Stimulated activated CD8-positive, alpha-beta memory T cell treated with anti-CD3 and anti-CD28 coated beads, Interleukin-4, amount 100 ng/mL, for 4 hours (primary cell): ENCODE measurements around the gene PCBP3.
"Not testable (repeated sequence)": the region's sequence is repeated elsewhere in the genome, so short reads cannot be mapped to it uniquely, and the experiment has no call there.

Source experiments
- DNase-seq, 2 donors: peaks; one replicate each; pipeline ENCODE4 v3.0.0-alpha.2; 2020; ENCODE audit warnings: low read depth in 2 of 2, low spot score in 1 of 2

Gene PCBP3

DNA sequence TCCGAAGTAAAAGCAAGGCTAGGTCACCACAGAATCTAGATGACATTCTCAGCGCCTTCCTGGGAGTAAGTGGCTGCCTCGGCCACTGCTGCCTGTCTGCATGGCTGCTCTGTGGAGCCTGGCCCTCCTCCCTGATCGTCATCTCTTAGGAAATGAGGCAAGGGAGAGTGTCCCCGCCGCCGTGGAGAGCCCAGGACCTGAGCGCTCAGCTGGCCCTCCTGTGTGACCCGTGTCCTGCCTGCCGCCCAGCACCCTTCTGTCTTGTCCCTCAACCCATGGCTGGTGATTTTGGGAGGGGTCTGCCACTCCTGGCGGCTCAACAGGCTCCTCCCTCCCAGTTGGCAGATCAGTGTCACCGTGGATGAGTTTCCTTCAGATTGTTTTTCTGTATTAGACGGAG lies 181.7 kb downstream of the PCBP3 start:
- no peak for DNase-seq

DNA sequence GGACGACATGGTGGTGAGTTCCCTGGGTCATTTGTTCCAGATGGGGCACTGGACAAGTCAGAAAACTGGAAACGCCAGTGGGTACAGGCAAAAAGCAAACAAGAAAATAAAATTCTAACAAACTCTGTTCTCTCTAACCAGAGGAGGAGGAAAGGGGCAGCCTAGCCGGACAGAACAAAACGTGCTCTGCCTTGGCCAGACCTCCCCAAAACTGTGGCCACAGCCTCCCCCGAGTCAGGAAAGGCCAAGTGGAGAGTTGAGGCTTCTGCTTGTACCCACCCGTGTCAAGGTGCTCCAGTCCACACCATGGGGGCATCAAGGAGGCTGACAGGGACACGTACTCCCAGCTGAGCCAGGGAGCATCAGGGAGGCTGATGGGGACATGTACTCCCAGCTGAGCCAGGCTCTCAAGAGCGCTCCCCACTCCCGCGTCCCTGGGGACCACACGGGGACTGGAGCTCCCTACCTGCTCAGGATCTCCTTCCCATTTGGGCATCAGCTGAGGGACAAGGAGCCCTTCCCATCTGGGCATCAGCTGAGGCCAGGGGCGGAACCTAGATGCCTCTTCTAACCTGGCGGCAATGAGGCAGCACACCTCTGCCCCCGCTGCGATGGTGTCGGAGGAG lies 183.3 kb downstream of the PCBP3 start:
- DNase-seq = no peak

DNA sequence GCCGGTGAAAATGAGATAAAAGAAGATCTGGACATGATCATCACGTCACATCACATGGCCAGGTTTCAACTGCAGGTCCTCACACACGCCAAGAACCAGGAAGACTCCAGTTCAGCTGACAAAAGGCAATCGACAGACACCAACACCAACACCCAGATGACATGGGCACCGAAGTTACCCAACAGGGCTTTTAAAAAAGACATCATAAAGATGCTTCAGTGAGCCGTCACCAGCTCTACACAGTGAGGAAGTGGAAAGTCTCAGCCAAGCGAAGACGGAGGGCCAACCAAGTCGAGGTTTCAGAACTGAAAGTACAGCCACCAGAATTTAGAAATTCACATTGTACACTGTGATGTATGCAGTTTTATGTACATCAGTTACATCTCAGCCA lies 183.8 kb downstream of the PCBP3 start:
- no peak for DNase-seq

DNA sequence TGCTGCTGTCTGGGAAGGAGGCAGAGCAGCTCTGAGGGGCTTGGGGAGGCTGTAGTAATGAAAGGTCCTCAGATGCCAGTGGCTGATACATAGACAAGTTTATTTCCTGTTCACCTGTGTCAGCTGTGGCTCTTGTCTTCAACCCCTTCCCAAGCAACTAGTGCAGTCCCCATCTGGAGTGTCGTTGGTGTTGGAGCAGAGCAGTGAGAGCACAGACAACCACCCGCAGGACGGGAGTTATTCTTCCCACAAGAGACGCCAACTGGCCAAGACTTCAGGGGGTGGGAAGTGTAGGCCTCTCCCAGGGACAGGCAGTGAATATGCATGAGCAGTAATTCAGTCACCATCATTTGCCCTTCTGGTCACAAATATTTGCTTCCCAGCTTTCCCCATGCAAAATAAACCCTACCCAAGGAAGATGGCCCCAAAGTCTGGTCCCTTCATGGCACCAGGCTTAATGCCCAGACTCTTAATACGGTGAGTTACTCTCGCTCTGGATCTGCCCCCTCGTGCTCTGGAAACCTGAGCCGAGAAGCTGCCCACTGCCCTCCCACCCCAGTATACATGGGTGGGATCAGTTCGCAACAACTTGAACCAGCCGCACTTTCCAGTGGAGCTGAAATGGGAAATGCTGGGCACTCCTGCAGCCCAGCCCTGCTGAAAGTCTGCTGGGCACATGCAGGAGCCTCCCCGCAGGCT lies 184.5 kb downstream of the PCBP3 start:
- no peak for DNase-seq

DNA sequence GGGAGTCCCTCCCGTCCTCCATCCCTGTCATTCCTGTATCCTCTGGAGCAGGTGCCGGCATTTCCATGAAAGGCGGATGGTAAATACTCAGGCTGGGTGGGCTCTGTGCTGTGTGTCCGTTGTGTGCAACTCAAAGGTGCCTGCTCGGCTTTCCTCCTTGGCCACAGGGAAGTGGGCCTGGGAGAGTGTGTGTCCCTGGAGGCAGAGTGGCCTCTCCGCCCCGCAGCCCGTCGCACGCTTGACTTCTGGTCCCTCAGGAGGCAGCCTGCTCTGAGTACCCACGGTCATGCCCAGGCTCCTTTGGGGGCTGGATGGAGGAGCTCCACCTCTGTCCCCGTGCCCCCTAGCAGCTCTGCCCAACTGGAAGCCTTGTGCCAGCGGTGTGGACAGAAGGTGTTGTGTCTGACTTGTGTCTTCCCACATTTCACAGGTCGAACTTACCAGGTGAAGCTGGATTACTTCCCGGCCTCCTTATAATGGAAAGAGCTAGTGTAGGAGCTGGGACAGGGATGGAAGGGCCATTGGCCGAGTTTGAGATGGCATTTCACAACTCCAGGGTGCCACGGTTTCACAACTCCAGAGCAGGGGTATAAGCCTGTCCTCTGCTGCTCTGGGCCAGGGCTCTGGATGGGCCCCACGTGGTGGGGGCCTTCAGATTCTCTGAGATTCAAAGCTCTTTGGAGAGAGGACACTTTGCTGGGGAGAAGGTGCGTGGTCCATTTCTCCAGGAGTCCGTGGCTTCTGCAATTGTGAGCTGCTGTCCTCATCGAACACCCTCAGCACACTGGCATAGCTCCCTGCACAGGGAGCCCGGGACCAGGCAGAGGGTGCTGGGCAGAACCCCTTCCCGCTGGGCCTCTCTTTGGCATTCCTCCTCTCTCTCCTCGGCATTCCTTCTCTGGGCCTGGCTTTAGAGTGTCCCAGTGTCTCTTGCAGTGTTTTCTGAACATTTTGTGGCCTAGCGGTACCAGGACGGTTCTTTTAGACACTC lies 185.3 kb downstream of the PCBP3 start:
- DNase-seq = no peak

DNA sequence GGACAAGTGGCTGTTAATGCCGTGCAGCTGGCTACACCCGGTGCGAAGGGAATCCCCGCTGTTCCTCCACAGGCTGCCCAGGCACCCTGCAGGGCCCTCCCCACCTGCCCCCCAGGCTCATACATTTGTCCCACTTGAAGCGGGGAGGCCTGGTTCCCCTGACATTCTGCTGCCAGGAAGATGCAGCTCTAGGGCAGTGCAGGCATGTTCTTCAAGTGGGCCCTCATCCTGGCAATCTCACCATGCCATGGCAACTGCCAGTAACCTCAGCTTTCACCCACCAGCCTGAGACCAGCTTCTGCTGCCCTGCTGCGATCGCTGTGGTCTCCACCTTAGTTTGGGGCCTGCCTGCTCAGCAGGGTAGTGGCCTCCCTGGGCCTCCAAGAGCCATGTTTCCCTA lies 186.1 kb downstream of the PCBP3 start:
- DNase-seq = no peak

DNA sequence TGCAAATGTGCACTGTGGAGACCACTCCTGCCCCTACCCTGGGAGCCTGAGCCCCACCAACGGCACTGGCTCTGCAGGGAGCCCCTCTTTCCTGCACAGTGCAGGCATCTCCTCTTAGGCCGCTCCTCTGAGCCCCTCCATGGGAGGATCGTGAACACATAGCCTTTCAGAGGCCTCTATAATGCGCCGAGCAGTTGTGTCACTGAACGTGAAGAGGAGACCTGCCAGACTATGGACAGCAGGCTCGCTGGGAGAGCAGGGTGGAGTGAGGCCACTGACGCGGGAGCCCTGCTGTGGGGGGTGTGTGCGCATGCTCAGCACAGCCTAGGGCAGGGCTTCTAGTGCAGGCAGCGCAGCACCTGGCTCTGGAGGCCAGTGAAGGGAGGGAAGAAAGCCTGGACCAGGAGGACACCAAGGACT lies 186.7 kb downstream of the PCBP3 start:
- no peak for DNase-seq

DNA sequence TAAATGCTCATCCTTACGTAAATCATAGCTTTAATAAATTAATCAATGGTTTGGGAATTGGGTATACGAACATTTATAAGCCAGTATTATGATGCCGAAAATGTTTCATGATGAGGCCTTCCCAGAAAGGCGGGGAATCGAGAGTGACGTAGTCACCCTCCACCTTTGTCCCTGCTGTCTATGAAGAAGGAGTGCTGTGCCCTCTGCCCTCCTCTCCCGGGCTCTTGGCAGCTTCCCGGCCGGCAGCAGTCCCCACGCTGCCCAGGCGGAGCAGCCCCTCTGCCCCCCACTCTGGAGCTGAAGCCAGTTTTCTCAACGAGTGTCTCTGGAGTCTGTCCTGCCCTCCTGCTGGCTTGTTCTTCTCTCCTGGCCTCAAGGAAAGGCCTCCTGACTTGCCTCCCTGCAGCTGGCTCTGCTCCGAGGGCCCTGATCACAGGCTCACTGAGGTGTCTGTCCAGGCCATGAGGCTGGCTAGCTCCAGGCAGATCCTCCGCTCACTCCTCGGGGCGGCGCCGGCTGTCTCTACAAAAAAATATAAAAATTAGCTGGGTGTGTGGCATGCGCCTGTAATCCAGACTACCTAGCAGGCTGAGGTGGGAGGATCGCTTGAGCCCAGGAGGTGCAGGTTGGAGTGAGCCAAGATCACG lies 187.3 kb downstream of the PCBP3 start:
- no peak for DNase-seq

- DNase-seq = no peak
These were observed 188.6 kb downstream of the PCBP3 start for GRCh38 chr21:45831991-45832740.

GRCh38 chr21:45832741-45833235 lies 189.3 kb downstream of the PCBP3 start:
- not testable (repeated sequence) for DNase-seq

GRCh38 chr21:45833414-45833813 lies 189.9 kb downstream of the PCBP3 start:
- DNase-seq = no peak

GRCh38 chr21:45834026-45834715 lies 190.6 kb downstream of the PCBP3 start:
- DNase-seq = no peak

DNA sequence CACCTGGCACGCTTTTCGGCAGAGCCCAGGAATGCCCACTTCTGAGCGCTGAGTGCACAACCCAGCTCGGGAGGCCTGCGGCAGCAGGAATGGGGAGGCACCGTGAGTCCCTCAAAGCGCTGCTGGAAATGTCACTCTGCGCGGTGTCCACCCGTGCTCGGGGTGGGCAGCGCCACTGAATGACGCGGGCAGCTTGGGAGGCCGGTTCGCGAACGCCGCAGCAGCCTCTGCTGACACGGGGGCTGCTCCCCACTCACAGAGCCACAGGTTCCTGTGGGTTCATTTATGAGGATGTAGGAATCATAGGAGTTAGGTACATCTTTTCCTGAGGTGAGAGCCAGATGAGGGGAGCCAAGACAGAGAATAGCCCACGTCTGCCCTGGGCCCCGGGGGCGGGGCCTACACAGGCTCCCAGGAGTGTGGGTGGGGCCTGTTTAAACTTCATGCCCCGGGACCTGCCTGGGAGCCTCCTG lies 191.3 kb downstream of the PCBP3 start:
- DNase-seq = no peak

DNA sequence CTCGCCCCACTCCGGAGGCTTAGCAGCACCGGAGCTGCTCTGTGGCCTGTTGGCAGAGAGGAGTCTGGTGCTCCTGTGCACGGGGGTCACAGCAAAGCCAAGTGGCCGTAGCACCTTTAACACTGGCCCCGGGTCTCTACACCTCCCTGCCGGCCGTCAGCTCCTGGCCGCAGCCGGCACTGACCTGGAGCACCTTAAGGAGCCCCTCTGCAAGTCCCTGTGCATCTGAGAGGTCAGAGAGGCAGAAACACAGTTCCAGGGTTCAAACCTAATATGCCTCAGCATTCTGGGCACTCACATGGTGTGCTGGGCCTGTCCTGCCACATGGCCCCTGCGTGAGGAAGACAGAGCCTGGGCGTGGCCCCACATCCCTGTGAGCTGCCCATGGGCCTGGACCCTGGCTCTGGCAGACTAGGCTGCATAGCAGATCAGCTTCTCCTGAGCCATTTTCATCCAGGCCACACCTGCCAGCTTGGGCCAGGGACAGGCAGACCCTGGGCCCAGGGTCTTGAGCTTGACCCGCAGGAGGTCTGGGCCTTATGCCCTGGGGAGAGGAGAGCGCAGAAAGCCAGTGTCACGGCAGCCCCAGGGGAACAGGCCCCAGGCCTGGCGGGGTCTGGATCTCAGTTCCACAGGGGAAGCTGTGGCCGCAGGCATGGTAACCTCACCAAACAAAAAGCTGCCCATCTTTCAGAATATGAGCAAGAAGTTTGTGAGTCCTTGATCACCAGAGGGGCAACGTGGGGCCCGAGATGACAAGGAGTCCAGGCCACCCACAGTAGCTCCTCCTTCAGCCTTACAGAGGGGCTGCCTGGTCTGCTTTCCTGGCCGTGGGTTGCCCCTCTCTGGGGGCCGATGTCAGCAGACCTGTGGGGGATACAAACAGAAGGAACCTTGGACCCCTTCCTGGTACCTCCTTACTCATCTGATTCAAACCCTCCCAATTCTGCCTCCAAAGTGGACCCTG lies 192.1 kb downstream of the PCBP3 start:
- DNase-seq = no peak

- DNase-seq = no peak
These were observed 192.7 kb downstream of the PCBP3 start for GRCh38 chr21:45836268-45836655.

GRCh38 chr21:45836694-45837670 lies 193.5 kb downstream of the PCBP3 start:
- DNase-seq = no peak

DNA sequence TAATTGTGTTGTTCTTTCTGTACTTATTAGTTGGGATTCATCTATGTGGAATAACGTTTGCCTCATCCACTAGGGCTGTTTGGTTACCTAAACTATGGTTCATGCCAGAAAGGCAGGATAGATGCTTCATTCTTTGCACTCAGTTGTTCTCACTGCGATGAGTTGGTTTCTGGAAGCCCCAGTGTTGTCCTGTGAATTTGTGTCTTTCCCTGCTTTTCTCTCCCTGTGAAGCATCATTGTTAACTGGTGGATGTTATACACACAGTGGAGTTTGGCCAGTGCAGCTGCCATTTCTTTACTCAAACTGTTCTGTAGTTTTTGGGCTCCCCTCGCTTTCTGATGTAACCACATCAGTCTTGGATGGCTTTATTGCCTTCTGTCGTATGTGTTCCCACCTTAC lies 194.4 kb downstream of the PCBP3 start:
- DNase-seq = no peak
